ENCODE data around the gene NTRK1. TPM values are rescaled to one million over a fixed set of nuclear protein-coding genes. Genes with fewer than 3 reads are reported as not detected.

The NTRK1 gene
- total RNA-seq = 1 to 10 TPM; 1.6 to 1.8 TPM

DNA sequence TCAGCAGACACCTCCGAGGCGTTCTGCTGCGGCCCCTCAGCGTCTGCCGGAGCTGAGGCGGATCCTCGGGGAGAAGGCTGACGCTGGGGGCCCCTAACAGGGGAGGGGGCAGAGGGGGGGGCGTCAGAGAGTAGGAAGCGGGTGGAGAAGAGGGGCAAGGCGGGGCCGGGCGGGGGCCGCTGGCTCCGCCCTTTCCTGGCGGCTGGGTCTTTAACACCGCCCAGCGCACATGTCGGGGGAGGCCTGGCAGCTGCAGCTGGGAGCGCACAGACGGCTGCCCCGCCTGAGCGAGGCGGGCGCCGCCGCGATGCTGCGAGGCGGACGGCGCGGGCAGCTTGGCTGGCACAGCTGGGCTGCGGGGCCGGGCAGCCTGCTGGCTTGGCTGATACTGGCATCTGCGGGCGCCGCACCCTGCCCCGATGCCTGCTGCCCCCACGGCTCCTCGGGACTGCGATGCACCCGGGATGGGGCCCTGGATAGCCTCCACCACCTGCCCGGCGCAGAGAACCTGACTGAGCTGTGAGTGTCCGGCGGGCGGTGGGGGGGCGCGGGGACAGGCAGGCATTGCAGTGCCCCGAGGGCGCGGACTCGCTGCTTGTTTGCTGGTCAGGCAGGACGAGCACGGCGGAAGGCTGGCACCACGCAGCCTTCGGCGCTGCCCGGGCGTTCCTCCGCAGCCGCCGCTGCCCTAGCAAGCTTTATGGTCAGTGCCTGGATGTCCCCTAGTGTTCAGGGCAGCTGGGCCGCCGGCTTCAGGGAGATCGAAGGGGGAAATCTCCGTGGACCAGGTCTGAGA, at the start of gene NTRK1:
Gene NTRK1 (plus strand): TSS at position 238 of the 796 bp plus-strand sequence. CDS start 70 bp downstream, at position 308.
- no peaks in the 10 kb centered on the region for H3K36me3 Mint-ChIP-seq (ENCODE audit: low read depth)
- no peaks in the 10 kb centered on the region for H3K9me3 Mint-ChIP-seq
- H3K4me3 Mint-ChIP-seq = peak within 1 kb of the TSS; percentile 74
- ChIA-PET POLR2A (interaction anchor here (1.0 to 4.9 kb wide), 13 partner anchors 12 to 133 kb away, joined by 3 to 52 read pairs (median 9); partner anchors contain the start of genes HDGF, ISG20L2, METTL25B and PRCC), CTCF (interaction anchor here (0.5 to 8.3 kb wide), 28 partner anchors 8 to 200 kb away, joined by 3 to 238 read pairs (median 7); partner anchors contain the start of genes CRABP2, HDGF, ISG20L2 and METTL25B)
- DNase-seq = peak; percentile 64
- peaks cover 71% of the 10 kb centered on the region for H3K27me3 Mint-ChIP-seq
- peaks cover 59% of the 10 kb centered on the region for H3K4me1 Mint-ChIP-seq
- H3K27ac Mint-ChIP-seq = no peak within 1 kb of the TSS

DNA sequence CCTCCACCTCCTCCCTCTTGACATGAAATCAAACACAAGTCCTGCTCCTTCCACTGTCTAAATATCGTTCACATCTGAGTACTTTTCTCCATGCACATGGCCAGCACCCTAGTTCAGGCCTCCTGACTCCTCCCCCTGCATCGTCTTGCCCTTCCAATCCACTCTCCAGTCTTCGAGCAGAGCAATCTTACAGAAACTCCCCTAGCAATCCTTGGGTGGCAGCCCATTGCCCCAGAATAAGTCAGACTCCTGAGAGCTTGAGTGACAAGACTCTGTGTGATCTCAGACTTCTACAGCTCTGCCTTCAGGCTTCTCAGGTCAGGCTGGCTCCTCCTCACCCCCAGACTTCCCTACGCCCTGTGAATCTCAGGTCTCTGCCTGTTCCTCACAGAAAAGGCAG, 49.5 kb upstream of the NTRK1 start:
- peaks cover 88% of the 10 kb centered on the region for H3K4me1 Mint-ChIP-seq
- peak overlapping the region; percentile 6 for H3K4me3 Mint-ChIP-seq
- H3K27ac Mint-ChIP-seq = peak overlapping the region; percentile 100
- H3K36me3 Mint-ChIP-seq (ENCODE audit: low read depth) = peaks cover 97% of the 10 kb centered on the region
- no peaks in the 10 kb centered on the region for H3K27me3 Mint-ChIP-seq
- ChIA-PET CTCF (interaction anchor here (8.5 kb wide), 1 partner anchor 48 kb away, joined by 83 read pairs; the partner anchor contains the start of genes INSRR and NTRK1), POLR2A (interaction anchor here (0.9 to 1.9 kb wide), 2 partner anchors 10 to 57 kb away, joined by 3 to 14 read pairs; no protein-coding TSS in a partner anchor)
- H3K9me3 Mint-ChIP-seq = no peaks in the 10 kb centered on the region
- no peak for DNase-seq

DNA sequence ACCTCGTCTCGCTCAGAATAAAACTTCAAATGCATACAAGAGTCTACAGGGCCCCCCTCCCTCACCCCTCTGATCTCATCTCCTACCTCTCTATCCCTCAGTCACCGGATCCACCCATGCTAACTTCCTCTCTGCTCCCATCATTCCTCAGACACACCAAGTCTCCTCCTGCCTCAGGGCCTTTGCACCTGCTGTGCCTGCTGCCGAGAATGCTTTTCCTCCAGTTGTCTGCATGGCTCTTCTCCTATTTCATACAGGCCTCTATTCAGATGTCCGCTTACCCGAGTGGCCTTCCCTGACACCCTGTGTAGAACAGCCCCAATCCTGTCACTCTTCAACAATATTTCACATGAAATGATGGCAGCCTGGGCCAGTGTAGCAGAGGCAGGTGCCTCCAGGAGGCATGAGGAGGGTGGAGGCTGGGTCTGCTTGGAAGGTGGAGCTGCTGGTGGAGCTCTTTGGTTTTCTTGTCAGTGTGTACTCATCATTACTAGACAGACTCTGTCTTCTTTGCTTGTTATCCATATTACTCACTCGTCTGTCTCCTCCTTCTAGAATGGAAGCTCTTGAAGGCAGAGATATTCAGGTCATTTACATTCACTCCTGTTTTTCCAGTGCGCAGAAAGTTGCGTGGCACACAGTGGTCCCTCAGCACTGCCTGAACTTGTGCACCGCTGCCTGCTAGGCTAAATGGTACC, 48.2 kb upstream of the NTRK1 start:
- Mint-ChIP-seq H3K27me3 (no peaks in the 10 kb centered on the region), H3K36me3 (ENCODE audit: low read depth) (peaks cover 94% of the 10 kb centered on the region), H3K27ac (peak overlapping the region; percentile 100), H3K4me1 (peaks cover 85% of the 10 kb centered on the region), H3K4me3 (peak overlapping the region; percentile 96), H3K9me3 (no peaks in the 10 kb centered on the region)
- CTCF ChIA-PET = interaction anchor here (0.7 to 8.5 kb wide), 5 partner anchors 12 to 86 kb away, joined by 3 to 83 read pairs (median 16); partner anchors contain the start of genes INSRR and NTRK1
- DNase-seq = no peak
- POLR2A ChIA-PET = interaction anchor here (0.6 to 8.8 kb wide), 5 partner anchors 8 to 47 kb away, joined by 3 to 126 read pairs (median 3); no protein-coding TSS in a partner anchor

DNA sequence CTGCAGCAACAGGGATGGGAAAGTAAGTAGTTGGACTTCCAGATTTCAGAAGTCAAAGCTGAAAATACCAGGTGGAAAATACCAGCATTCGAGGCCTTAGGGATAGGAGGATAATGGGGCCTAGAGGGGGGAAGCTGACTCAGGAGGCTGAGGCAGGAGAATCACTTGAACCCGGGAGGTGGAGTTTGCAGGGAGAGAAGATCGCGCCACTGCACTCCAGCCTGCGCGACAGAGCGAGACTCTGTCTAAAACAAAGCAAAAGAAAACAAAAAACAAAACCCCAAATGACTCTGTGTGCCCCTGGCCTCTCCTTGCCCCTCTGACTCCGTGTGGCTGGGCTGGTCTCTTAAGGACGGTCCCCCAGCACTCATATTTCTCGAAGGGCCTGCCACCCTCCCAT, 47.4 kb upstream of the NTRK1 start:
- ChIA-PET POLR2A (interaction anchor here (0.7 to 8.8 kb wide), 4 partner anchors 9 to 85 kb away, joined by 3 to 126 read pairs (median 6); partner anchors contain the start of genes ISG20L2 and METTL25B), CTCF (interaction anchor here (0.7 to 8.5 kb wide), 10 partner anchors 10 to 87 kb away, joined by 3 to 83 read pairs (median 4); partner anchors contain the start of genes INSRR, ISG20L2, METTL25B and NTRK1)
- no peak for DNase-seq
- no peaks in the 10 kb centered on the region for H3K27me3 Mint-ChIP-seq
- H3K36me3 Mint-ChIP-seq (ENCODE audit: low read depth) = peaks cover 85% of the 10 kb centered on the region
- H3K4me1 Mint-ChIP-seq = peaks cover 82% of the 10 kb centered on the region
- peak overlapping the region; percentile 96 for H3K4me3 Mint-ChIP-seq
- no peaks in the 10 kb centered on the region for H3K9me3 Mint-ChIP-seq
- peak overlapping the region; percentile 100 for H3K27ac Mint-ChIP-seq

DNA sequence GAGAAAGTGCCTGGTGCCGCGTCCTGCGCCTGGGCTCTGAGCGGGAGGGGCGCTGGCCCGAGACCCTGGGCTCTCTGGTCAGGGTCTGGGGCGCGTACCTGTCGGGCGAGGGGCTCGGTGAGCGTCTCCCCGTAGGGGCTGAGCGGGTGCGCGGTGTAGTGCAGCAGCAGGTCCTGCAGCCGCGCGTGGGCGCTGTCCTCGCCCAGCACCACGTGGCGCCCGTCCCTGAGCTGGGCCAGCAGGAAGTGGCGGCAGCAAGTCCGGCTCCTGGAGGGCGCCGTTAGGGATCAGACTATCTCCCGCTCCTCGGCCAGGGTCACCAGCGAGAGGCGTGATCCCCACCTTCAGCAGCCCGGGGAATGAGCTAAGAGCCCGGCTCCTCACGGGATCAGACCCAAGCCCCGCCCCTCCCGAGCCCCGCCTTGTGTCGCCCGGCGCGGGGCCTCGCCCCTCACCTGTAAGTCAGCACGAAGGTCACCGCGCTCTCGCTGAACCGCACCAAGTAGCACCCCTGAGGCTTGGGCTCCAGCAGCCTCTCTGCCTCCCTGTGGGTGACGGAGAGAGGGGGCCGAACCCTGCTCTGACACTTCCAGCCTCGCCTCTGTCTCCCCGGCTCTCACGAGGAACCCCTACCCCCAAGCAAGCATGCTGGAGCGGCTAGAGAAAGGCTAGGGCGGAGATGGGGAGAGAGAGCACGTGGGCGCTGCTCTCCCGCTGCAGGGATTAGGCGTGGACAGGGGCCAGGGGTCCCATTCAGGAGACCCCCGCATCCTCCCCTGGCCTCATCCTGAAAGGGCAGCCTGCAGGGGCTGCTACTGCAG, 46.7 kb upstream of the NTRK1 start:
- peaks cover 79% of the 10 kb centered on the region for H3K36me3 Mint-ChIP-seq (ENCODE audit: low read depth)
- peak overlapping the region; percentile 96 for H3K4me3 Mint-ChIP-seq
- H3K9me3 Mint-ChIP-seq = no peaks in the 10 kb centered on the region
- ChIA-PET POLR2A (interaction anchor here (0.8 to 8.8 kb wide), 6 partner anchors 10 to 86 kb away, joined by 3 to 126 read pairs (median 6); partner anchors contain the start of genes ISG20L2, METTL25B and PRCC), CTCF (interaction anchor here (0.7 to 8.5 kb wide), 17 partner anchors 9 to 88 kb away, joined by 3 to 83 read pairs (median 4); partner anchors contain the start of genes HDGF, INSRR, ISG20L2 and METTL25B)
- H3K27me3 Mint-ChIP-seq = no peaks in the 10 kb centered on the region
- peak overlapping the region; percentile 100 for H3K27ac Mint-ChIP-seq
- DNase-seq = peak; percentile 75
- H3K4me1 Mint-ChIP-seq = peaks cover 79% of the 10 kb centered on the region

DNA sequence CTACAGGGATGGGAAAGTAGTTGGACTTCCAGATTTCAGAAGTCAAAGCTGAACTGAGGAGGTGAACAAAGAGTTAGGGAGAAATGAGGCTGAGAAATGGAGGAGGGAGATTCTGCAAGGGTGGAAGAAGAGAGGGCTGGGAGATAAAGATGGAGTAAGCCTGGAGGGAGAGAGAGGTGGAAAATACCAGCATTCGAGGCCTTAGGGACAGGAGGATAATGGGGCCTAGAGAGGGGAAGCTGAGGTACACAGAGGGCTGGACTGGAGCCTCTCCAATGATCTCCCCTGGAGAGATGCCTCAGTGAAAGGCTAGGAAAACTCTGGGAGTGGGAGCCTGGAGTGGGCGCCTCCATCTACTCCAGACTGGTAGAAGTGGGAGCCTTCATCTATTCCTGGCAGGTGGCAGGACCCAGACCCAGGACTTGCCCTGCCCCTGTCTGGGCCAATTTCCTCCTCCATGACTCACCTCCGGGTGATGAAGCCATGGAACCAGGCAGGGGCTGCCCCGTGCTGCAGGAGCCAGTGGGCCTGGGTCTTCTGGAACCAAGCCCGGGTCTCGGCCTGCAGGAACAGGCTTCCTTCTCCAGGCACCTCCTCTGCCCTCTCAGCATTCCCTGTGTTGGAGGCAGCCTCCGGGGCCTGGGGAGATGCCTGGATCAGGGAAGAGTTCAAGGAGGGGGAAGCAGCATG, 45.9 kb upstream of the NTRK1 start:
- peak; percentile 52 for DNase-seq
- Mint-ChIP-seq H3K36me3 (ENCODE audit: low read depth) (peaks cover 74% of the 10 kb centered on the region), H3K4me3 (peak overlapping the region; percentile 96), H3K4me1 (peaks cover 74% of the 10 kb centered on the region), H3K27ac (peak overlapping the region; percentile 100), H3K27me3 (no peaks in the 10 kb centered on the region), H3K9me3 (no peaks in the 10 kb centered on the region)
- CTCF ChIA-PET = interaction anchor here (0.7 to 8.5 kb wide), 15 partner anchors 8 to 97 kb away, joined by 3 to 83 read pairs (median 4); partner anchors contain the start of genes INSRR, MRPL24 and NTRK1
- POLR2A ChIA-PET = interaction anchor here (0.8 to 8.8 kb wide), 8 partner anchors 10 to 86 kb away, joined by 3 to 126 read pairs (median 4); partner anchors contain the start of genes ISG20L2, METTL25B and PRCC

DNA sequence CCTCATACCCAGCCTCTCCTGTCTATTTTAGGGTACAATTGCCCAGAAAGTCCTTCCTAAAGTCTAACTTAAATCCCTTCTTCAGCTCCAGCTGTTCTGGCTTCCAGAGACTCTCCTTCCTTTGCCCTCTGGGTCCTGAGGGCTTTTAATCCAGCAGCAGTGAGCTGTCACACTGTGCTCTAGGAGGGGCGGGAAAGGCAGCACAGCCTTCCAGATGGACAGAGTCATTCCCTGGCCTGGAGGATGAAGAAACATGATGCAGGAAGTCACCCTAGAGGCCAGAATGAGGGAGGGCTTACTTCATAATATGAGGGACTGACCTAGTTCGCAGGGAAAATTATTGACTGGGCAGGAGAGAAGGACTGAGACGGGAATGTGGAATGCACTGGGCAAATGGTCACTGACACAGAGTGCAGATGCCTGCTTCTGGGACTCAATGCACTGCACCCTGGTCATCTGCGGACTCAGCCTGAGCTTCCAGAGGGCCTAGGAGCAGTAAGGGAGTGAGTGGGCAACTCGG, 45.3 kb upstream of the NTRK1 start:
- DNase-seq = no peak
- Mint-ChIP-seq H3K4me1 (peaks cover 68% of the 10 kb centered on the region), H3K36me3 (ENCODE audit: low read depth) (peaks cover 72% of the 10 kb centered on the region), H3K4me3 (peak overlapping the region; percentile 96), H3K9me3 (no peaks in the 10 kb centered on the region), H3K27me3 (no peaks in the 10 kb centered on the region), H3K27ac (peak overlapping the region; percentile 100)
- ChIA-PET CTCF (interaction anchor here (1.1 to 8.5 kb wide), 4 partner anchors 15 to 96 kb away, joined by 3 to 83 read pairs (median 26); partner anchors contain the start of genes INSRR and NTRK1), POLR2A (interaction anchor here (1.3 to 8.8 kb wide), 10 partner anchors 11 to 87 kb away, joined by 3 to 126 read pairs (median 6); partner anchors contain the start of genes ISG20L2, METTL25B, MRPL24 and NTRK1)

DNA sequence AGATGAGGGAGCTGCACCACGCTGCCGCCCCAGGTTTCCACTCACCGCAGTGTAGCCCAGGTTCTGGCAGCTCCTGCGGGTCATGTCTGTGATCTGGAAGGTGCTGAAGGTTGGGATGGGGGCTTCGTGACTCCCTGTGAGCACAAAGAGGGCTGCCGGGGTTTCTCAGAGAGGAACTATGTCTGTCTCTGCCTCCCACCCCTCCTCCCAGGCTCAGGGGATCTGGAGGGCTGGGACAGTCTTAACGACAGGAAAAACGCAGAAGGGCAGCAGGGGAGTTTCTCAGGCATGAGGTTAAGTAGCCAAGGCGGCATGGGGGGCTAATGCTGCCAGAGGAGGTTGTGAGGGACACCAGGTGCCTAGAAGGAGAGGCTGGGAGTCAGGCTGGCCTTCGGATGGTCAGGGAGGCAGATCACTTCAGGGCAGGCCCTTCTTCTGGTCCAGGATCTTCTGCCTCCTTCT, 44.7 kb upstream of the NTRK1 start:
- Mint-ChIP-seq H3K4me3 (peak overlapping the region; percentile 96), H3K9me3 (no peaks in the 10 kb centered on the region), H3K27ac (peak overlapping the region; percentile 100), H3K4me1 (peaks cover 65% of the 10 kb centered on the region), H3K36me3 (ENCODE audit: low read depth) (peaks cover 65% of the 10 kb centered on the region), H3K27me3 (peaks cover 6% of the 10 kb centered on the region)
- CTCF ChIA-PET = interaction anchor here (0.9 to 8.5 kb wide), 7 partner anchors 8 to 89 kb away, joined by 4 to 83 read pairs (median 7); partner anchors contain the start of genes INSRR and NTRK1
- POLR2A ChIA-PET = interaction anchor here (0.6 to 8.8 kb wide), 14 partner anchors 12 to 315 kb away, joined by 3 to 126 read pairs (median 4); partner anchors contain the start of genes ISG20L2, MEF2D, METTL25B and MRPL24
- DNase-seq = no peak

DNA sequence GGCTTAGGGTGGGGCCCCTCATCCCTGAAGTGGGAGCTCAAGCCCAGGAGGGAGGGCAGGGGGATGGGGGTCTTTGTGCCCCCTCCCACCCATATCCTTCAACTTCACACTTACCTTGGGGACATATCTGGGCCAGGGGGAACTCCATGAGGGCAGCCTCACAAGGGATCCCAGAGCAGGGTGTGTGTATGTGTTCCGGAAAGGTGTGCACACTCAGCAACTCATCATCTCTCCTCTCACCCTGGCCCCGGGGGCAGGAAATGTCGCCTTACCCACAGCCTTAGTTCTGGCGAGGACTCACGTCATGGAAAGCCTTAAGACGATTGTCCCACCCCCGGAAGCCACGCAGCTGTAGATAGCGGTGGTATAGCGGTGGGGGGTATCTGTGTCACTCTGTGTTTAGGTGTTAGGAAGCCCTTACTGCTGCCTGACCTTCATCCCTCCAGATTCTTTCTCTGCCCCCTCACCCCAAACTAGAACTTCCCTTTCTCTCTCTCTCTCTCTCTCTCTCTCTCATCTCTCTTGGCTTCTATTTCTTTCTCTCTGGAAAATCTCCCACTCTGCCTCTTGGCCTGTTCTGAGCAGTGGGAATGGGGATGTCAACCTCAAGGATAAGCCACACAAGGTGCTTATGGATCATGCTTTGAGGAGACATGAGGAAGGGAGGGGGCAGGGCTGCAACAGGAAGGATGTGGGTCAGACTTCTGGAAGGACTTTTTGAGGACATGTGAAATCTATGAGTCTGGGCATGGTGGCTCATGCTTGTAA, 43.9 kb upstream of the NTRK1 start, which contains the start of gene SH2D2A:
Gene SH2D2A (minus strand): TSS at position 288 of the 768 bp plus-strand sequence. CDS start 140 bp downstream, at position 148.
- Mint-ChIP-seq H3K27me3 (peaks cover 10% of the 10 kb centered on the region), H3K9me3 (no peaks in the 10 kb centered on the region), H3K27ac (peak within 1 kb of the TSS; percentile 100), H3K4me1 (peaks cover 64% of the 10 kb centered on the region), H3K4me3 (peak within 1 kb of the TSS; percentile 96), H3K36me3 (ENCODE audit: low read depth) (peaks cover 58% of the 10 kb centered on the region)
- ChIA-PET POLR2A (interaction anchor here (0.6 to 8.8 kb wide), 17 partner anchors 10 to 328 kb away, joined by 3 to 126 read pairs (median 4); partner anchors contain the start of genes ISG20L2, MEF2D, METTL25B and MRPL24), CTCF (interaction anchor here (0.6 to 8.5 kb wide), 10 partner anchors 8 to 316 kb away, joined by 3 to 83 read pairs (median 4); partner anchors contain the start of genes INSRR, MEF2D and NTRK1)
- peak; percentile 97 for DNase-seq

DNA sequence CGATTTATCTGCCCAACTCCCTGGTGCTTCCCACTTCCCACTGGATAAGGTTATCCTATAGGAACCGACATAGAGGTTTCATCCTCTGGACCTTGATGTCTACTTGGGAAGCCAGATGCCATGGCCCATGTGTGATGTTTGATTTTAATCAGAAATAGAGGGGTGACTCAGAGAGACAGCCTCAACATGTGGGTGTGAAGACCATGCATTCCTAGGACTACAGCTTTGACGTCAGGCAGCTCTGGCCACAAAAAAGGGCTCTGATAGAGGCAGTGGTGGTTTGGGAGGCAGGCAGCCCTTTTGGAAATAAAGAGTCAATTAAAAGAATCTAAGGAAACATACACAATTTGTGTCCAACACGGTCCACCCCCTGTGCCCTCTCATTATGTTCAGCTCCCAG, 38.9 kb upstream of the NTRK1 start:
- ChIA-PET POLR2A (interaction anchor here (1.0 to 2.3 kb wide), 2 partner anchors 14 to 20 kb away, joined by 3 to 5 read pairs; no protein-coding TSS in a partner anchor), CTCF (interaction anchor here (0.9 to 2.5 kb wide), 7 partner anchors 10 to 96 kb away, joined by 3 to 15 read pairs (median 5); partner anchors contain the start of gene NTRK1)
- no peaks in the 10 kb centered on the region for H3K9me3 Mint-ChIP-seq
- H3K27me3 Mint-ChIP-seq = peaks cover 12% of the 10 kb centered on the region
- H3K36me3 Mint-ChIP-seq (ENCODE audit: low read depth) = peaks cover 7% of the 10 kb centered on the region
- no peak for DNase-seq
- H3K4me1 Mint-ChIP-seq = peaks cover 38% of the 10 kb centered on the region
- H3K27ac Mint-ChIP-seq = no peak overlapping the region
- no peak overlapping the region for H3K4me3 Mint-ChIP-seq
